NCI-H526 treated with DMSO at 0.1 percent for 48 hours (cell line): ENCODE data around the gene SYNJ1.
"Not testable (repeated sequence)": the region's sequence is repeated elsewhere in the genome, so short reads cannot be mapped to it uniquely, and the experiment has no call there.

Source experiments
- DNase-seq: peaks from one replicate; lab custom pipeline; 2025; lab: John Stamatoyannopoulos, UW

The SYNJ1 gene

DNA sequence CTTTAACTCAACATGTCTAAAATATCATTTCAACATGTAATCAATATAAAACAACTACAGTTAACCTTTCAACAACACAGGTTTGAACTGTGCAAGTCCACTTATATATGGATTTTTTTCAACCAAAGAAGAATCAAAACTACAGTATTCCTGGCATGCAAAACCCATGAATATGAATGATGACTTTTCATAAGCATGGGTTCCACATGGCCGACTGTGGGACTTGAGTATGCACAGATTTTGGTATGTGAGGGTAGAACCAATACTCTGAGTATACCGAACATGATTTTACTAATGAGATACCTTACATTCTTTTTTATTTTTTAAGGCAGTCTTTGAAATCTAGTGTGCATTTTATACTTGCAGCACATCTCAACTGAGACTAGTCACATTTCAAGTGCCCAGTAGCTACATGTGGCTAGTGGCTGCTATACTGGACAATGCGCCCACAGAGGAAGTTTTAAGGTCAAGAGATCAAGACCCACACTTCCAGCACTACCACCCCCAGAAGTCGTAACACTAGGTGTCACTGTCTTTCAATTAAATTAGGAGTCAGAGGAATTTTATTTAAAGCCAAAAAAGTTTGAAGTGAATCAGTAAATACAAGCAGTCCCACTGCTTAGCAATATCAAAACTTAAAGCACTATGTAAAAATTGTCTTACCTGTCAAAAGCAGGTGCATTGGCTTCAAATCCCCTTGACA lies 40.0 kb downstream of the SYNJ1 start:
- no peak for DNase-seq

DNA sequence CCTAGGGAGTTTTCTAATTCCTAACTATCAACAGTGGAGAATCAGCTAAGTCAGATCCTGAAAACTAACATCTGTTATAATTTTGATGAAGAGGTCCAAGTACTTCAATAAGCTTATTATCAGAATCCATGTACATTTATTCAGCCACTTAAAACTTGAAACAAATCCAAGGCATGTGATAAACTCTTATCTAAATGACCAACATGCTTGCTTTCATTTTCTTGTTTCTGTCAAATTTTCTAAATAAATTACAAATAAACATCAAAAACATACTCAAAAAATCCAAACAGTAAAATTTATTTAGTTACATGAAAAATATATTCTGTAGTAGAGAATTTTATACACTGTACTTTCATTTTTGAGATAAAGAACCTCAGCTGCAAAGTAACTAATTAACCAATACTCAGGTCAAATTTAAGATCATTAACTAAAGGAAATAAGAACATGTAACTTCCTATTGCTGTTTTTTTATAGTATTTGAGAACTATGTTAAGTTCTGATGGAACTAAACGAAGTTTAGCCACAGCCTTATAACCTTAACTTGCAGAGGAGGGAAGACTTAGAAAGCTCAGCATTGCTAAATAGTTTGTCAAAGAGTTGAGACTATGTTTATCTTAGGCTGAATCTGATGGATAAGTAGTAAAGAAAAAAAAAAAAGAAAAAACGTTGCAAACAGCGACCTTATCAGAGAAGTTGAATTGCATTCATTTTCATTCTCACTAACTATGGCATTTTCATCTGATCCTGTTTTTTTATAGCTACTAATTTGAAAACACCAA lies 44.9 kb downstream of the SYNJ1 start:
- DNase-seq: no peak

DNA sequence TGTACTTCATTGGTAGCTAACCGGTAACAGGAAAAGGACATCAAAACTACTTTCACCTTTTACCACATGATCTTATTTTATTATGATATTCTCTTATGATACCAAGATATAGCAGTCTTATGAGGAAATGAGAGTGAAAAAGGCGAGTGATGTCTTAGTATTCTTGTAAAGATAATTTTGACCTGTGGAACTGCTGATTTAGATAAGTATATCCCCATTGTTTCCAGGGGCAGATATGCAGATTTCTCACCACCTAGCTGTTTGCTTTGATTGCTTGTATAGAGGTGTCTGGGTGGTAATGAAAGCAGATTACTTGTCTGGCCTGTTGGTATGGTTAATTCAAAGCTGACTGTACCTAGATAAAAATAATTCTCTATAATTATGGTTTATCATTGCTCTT lies 53.1 kb downstream of the SYNJ1 start:
- no peak for DNase-seq

DNA sequence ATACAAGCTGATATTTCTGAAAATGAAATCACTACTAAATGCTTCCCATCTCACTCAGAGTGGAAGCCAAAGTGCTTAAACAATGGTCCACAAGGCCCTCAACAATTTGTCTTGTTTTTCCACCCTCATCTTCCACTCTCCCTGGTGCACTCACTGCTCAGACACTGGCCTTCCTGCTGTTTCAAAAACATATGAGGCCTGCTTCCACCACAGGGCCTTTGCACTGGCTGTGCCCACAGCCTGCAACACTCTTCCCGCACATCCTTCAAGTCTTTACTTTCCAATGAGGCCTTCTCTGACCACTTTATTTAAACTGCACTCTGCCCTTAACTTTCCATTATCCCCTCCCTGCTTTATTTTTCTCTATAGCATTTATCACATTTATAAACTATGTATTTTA lies 53.8 kb downstream of the SYNJ1 start:
- DNase-seq: no peak

DNA sequence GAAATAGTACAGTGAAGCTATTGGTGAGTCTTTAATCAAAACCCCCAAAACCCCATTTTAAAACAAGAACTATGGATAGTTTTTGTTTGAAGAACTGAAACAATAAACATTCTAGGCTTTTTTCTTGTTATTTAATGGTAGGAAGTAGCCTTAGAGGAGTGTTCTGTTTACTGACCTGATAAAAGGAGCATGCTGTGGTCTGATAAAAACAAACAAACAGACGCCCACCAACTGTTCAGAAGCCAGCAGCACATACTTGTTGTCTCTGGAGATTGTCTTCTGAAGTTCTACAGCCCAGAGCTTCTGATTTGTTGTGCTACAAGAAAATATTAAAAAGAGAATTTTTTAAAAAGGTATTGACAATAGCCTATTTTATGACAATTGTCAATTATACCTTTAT lies 61.6 kb downstream of the SYNJ1 start:
- no peak for DNase-seq

DNA sequence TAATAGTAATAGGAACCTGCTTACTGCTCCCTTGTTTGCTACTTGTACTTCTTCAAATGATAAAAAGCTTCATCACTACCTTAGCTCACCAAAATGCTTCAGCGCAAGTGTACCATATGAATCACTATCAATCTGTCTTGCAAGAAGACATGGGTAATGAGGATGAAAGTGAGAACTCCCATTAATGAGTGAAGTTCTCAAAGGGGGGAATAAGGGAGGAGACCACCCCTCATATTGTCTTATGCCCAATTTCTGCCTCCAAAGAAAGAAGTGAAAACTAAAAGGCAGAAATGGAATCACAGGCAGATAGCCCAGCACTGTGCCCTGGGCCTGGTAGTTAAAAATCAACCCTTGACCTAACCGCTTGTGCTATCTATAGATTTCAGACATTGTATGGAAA lies 63.7 kb downstream of the SYNJ1 start:
- not testable (repeated sequence) for DNase-seq

DNA sequence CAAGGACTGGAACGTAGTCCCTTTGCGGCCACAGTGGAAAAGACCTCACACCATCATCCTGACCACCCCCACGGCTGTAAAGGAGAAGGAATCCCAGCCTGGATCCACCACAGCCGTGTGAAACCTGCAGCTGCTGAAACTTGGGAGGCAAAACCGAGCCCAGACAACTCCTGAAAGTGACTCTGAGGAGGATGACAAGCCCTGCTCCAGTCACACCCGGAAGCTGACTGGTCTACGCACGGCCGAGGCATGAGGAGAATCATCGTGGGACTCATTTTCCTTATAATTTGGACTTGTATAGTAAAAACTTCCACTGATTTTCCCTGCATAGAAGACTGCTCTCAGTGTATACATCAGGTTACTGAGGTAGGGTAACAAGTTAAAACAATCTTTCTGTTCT lies 65.8 kb downstream of the SYNJ1 start:
- DNase-seq: not testable (repeated sequence)

DNA sequence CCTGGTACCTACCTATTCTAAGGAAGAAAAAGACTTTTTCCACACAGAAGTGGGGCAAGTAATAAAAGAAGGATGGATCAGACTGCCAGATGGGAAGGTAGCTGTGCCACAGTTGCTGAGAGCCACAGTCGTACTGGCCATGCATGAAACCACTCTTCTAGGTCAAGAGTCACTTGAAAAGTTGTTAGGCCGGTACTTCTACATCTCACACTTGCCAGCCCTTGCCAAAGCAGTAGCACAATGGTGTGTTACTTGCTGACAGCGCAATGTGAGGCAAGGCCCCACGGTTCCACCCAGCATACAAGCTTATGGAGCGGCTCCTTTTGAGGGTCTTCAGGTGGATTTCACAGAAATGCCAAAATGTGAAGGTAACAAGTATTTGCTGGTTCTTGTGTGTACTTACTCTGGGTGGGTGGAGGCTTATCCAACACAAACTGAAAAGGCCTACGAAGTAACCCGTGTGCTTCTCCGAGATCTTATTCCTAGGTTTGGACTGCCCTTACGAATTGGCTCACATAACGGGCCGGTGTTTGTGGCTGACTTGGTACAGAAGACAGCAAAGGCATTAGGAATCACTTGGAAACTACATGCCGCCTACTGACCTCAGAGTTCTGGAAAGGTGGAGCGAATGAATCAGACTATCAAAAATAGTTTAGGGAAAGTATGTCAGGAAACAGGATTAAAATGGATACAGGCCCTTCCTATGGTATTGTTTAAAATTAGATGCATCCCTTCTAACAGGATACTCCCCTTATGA lies 66.6 kb downstream of the SYNJ1 start:
- not testable (repeated sequence) for DNase-seq

DNA sequence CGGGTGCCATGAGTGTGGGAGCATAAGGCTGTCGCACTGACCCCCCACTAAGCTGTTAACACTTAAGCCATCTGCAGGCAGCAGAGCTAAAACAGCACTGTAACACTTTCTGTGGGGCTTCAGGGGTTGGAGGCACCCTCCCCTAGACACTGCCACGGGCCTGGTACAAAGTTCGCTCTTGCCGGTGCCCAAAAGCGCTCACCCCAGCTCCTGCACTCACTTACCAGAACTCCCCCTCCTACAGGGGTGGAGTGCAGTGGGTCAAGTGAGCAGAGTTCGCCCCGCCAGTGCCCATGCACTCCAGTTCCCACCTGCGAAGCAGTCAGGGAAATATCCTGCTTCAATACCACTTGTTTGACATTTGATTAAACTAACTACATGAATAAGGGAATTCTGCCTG lies 69.3 kb downstream of the SYNJ1 start:
- DNase-seq: no peak

DNA sequence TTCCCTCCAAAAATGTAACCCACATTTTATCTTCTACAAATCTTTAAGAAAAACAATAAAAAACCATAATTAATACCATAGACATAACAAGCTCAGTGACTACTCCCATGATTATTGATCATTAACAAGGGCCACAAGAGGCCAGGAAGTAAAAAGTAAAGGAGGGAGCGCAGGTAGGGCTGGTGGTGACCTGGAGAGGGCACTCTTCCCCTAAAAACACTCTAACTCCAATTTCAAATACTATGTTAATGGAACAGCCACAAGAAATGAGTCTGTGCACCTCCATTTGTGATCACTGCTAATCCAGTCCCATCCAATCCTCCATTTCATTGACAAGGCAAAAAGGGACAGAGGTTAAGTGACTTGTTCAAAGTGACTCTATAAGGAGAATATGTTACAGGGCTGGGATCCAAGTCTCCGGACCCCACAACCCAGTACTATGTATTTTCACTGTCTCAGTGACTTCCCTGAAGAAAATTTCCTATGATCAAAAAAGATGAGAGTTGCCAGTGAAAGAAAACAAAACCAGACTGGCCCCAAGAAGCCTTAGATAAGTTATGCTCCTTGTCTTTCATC lies 74.4 kb downstream of the SYNJ1 start:
- peak; percentile 1 for DNase-seq

DNA sequence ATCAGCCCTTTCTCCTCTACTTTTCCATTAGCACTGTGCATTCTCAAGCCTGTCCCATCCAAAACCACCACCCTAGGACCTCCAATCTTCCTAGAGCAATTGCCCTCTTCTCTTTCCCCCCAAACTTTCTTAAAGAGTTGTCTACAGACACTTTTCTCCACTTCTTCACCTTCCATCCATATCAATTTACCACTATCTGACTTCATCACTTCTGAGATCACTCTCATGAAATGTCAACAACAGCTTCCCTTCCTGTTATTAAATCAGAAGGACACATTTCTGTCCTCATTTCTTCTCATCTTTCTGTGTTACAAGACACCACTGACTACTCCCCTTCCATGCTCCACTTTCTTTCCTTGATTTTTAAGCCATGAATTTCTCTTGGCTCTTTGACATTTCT lies 79.6 kb downstream of the SYNJ1 start:
- DNase-seq: no peak

DNA sequence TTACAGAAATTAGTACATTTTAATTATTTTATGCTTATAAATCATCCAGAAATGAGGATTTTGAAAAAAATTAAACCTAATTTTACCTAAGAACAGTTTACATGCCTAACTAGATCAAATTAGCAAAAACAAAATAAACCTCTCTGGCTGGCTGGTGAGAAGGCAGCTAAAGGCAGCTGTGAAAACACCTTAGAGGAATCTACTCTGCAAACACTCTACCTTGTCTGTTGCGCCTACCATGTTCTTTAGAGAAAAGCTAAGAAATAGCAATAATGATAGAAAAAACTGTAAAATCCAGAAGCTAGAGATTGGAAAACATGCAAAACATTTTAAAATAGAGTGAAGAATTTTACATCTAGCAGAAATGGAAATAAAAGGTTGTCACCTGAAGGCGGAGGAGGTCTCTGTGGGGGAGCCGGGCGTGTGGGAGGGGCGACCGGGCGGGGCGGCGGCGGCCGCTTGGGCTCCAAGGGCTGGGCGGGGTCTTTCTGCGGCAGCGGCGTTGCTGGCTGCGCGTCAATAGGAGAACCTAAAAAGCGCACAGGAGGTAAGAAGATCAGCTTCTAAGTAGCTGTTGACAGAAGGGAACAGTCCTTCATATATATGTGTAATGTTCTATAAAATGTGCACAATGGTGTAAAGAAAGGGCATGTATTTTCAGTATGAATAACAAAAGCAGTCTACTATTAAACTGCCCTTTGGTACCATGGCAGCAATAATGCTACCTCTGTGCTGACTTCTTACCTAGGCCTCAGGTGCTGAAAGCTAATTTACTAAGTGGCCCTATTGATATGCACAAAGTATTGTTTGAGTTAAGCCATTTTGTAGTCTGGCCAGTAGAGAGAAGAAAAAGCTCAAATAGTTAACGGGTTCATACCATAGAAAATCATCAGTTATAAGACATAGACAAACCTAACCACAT lies 82.3 kb downstream of the SYNJ1 start:
- no peak for DNase-seq

DNA sequence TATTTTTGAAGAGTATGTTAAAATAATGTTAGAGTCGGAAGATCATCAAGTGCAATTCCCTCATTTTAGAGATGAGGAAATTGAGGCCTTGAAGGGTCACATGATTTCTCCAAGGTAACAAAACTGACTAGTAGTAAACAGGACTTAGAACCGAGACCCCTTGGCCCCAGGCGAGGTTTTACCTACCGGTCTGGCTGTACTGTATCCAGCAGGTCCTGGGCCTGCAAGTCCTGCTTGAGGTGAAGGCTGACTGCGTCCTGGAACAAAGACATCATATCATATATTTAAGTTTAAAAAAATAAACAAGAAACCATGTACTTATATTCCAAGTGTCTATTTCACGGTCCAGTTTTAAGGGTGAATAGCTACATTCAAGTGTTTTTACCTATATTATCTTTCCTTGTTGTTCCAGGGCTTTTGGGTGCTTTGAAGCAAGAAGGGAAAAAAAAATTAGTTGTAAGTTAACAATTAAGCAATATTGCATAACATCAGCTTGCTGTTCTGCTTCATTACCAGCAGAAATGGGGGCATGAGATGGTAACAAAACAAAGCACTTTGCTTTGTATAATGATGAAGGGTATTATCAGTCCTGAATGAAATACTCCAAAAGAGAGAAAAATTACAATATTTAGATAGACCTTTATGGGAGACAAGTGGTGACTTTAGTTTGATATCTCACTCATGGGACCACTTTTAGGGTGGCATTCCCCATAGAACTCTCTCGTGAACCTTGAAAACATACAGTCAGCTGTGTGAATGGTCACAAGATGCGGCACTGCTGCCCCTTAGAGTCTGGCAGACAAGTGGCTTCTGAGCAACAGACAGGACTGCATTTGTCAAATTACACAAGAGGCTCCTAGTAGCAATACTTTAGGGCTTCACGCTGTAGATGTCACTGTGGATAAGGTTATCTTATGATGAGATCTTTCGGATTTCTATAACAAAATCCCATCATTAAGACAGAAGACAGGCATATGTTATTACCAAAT lies 85.8 kb downstream of the SYNJ1 start:
- no peak for DNase-seq

DNA sequence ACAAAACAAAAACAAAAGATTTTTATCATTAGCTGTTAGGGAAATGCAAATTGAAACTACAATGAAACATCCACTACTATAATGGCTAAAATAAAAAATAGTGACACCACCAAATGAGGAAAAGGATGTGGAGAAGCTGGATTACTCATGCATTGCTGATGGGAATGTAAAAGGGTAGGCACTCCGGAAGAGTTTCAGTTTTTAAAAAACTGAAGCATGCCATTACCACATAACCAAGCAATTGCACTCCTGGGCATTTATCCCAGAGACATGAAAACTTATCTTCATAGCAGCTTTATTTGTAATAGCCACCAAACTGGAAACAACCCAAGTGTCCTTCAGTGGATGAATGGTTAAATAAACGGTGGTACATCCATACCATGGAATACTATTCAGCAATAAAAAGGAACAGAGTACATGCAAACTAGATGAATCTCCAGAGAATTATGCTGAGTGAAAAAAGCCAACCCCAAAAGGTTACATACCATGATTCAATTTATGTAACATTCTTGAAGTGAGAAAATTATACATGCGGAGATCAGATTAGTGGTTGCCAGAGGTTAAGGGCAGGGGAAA lies 101.1 kb downstream of the SYNJ1 start:
- DNase-seq: no peak

DNA sequence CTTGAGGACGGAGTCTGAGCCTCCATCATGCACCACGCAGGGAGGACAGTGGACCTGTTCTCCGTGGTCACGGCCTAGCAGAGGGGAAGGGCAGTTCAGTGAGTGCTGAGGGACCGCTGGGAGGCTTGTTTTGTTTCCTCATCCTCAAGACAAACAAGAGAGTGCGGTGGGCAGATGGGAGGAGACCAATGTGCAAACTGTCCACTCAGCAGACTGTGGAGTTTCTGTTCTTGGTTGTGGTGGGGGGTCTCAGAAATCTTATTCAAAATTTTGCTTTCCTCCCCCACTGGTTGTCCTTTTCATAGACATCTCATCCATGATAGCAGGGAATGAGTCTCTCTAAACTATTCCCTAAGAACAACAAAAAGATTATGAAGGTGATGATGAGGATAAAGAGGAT lies 109.6 kb downstream of the SYNJ1 start:
- not testable (repeated sequence) for DNase-seq

DNA sequence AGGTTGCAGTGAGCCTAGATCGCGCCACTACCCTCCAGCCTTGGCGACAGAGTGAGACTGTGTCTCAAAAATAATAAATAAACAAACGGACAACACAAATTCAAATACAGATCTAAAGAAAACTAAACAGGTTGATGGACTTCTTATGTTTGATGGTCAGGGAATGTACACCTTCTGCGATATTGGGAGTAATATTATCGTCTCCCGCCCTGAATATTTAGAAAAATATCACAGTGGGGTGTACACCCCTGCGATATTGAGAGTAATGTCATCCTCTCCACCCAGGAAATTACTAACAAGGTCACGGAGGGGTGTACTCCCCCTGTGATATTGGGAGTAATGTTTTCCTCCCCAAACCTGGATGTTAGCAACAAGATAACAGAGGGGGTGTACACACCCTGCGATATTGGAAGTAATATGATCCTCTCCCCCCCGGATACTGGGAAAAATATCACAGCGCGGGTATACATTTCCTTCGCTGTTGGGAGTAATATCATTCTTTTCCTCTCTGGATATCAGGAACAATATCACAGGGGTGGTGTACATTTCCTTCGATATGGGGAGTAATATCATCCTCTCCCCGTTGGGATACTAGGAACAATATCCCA lies 114.3 kb downstream of the SYNJ1 start:
- no peak for DNase-seq

DNA sequence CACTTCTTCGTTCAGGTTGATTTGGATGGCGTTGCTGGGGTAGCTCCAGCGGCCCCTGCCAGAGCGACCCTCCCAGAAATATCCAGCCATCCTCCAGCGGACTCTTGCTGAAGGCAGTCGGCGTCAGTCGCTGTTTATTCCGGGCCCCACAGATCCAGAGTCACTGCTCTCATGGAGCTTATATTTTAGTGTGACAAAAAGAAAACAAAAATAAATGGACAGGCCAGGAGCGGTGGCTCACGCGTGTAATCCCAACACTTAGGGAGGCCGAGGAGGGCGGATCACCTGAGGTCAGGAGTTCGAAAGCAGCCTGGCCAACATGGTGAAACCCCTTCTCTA lies 114.8 kb downstream of the SYNJ1 start:
- DNase-seq: peak; percentile 51

DNA sequence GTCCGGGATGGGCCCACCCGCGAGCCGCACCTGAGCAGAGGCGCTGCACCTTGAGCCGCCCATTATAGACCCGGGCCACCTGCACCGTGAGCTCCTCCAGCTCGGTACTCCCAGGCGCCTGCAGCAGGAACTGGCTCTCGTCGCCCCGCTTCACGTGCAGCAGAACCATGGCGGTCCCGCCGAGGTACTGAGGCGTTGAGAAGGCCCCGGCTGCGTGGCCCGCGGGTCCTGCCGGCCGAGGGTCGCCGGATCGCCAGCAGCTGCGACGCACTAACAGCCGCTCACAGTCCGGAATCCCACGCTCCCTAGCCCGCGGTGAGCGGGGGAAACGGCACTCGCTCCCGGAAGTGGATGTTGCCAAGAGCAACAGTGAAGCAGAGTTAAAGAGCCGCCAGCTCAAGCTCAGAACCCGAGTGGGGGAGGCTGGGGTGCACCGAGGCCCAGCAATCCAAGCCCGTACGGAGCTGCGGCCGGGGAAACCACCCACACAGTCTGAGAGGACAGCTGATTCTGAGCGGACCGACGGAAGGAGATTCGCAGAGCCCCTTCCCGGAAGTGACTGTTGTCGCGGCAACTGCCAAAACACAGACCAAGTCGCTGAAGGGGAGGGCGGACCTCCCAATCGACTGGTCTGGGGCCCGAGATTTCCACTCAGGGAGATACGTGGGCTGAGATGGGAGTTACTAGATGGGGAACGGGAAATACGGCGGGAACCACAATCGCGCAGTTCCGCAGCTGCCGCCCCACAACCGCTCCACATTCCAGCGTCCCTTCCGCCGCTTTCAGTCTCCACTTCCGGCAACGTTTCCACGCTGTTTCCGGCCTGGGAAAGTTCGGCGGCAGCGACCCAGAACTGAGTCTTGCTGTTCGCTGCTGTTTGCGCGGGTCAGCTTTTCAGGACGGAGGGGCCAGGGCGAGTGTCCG lies 115.5 kb downstream of the SYNJ1 start, which contains the start of gene CFAP298:
Gene CFAP298 (minus strand): TSS at position 303 of the 924 bp plus-strand sequence. CDS start 134 bp downstream, at position 169.
- peak; percentile 88 for DNase-seq
